H1 (cell line): ENCODE results near the gene PPOX. TPM values are rescaled to one million over a fixed set of nuclear protein-coding genes. Genes with fewer than 3 reads are reported as not detected.
A peak's percentile ranks its signal among the peaks of the same experiment; 100 is the strongest.

Experiments used
- CTCF ChIA-PET: fragments of 300-600 bp; sonication (Branson Sonifier 250); formaldehyde crosslinking; loops from one replicate; lab custom pipeline; 2021; ENCODE audit not compliant: partially characterized antibody; lab: Charles Lee
- POLR2A ChIA-PET: fragments of 300-600 bp; sonication (Branson Sonifier 250); formaldehyde crosslinking; loops from one replicate; lab custom pipeline; 2021; ENCODE audit warnings: inconsistent platforms; ENCODE audit not compliant: partially characterized antibody; lab: Charles Lee
- DNase-seq, 2 experiments: peaks; one replicate each; pipeline versions ENCODE4 v3.0.0 to v3.0.0-alpha.2; 2010 to 2022; ENCODE audit warnings: low spot score in 2 of 2, low read depth in 1 of 2, mixed read lengths in 1 of 2
- FAIRE-seq: peaks from 2 replicates; lab custom pipeline; 2011; peaks lifted over from hg19 to GRCh38; lab: Jason Lieb, UNC
- H2AFZ ChIP-seq: 2 replicates; pipeline ENCODE4 v1.8.1; 2012; ENCODE audit warnings: low read length, inconsistent platforms
- H2AK5ac ChIP-seq: 2 replicates; pipeline ENCODE4 v1.6.1; 2013; ENCODE audit warnings: low read depth, low read length
- H2BK120ac ChIP-seq: replicated peaks from 2 replicates; pipeline ENCODE3; 2013; ENCODE audit warnings: low read depth, low read length, inconsistent platforms
- H2BK12ac ChIP-seq: 2 replicates; pipeline ENCODE4 v1.6.1; 2013; ENCODE audit warnings: low read depth, low read length
- H2BK15ac ChIP-seq: 2 replicates; pipeline ENCODE4 v1.6.1; 2013; ENCODE audit warnings: low read length
- H2BK20ac ChIP-seq: 2 replicates; pipeline ENCODE4 v1.6.1; 2013; ENCODE audit warnings: low read length
- H2BK5ac ChIP-seq: 2 replicates; pipeline ENCODE4 v1.6.1; 2013; ENCODE audit warnings: low read depth, low read length
- H3K14ac ChIP-seq: 2 replicates; pipeline ENCODE4 v1.6.1; 2013; ENCODE audit warnings: inconsistent platforms; ENCODE audit not compliant: insufficient read length
- H3K18ac ChIP-seq: 2 replicates; pipeline ENCODE4 v1.6.1; 2013; ENCODE audit warnings: low read length; ENCODE audit errors: extremely low read depth
- H3K23ac ChIP-seq: 2 replicates; pipeline ENCODE4 v1.6.1; 2013; ENCODE audit warnings: inconsistent platforms; ENCODE audit not compliant: insufficient read length
- H3K23me2 ChIP-seq: 2 replicates; pipeline ENCODE4 v1.6.1; 2013; ENCODE audit warnings: low read depth, low read length
- H3K27ac ChIP-seq: 2 replicates; pipeline ENCODE4 v1.6.1; 2011; ENCODE audit warnings: low read depth, low read length, inconsistent platforms
- H3K27me3 ChIP-seq, 4 experiments: replicated peaks in 1 of 4; 1 replicate in 1 of 4; 2 replicates in 3 of 4; pipeline versions ENCODE4 v1.6.1 to v1.8.1; 2011 to 2013; ENCODE audit warnings: low read length in 3 of 4, mild to moderate bottlenecking in 3 of 4, inconsistent platforms in 2 of 4, mixed read lengths in 2 of 4, moderate library complexity in 1 of 4; ENCODE audit not compliant: control insufficient read depth in 3 of 4, insufficient read depth in 3 of 4; ENCODE audit errors: extremely low read depth in 1 of 4
- H3K36me3 ChIP-seq, 4 experiments: 2 replicates each; pipeline versions ENCODE4 v1.6.1 to v1.8.1; 2011 to 2013; ENCODE audit warnings: mild to moderate bottlenecking in 4 of 4, low read length in 3 of 4, moderate library complexity in 2 of 4, control low read depth in 1 of 4, inconsistent platforms in 1 of 4; ENCODE audit not compliant: insufficient read depth in 4 of 4, control insufficient read depth in 2 of 4
- H3K4ac ChIP-seq: replicated peaks from 2 replicates; pipeline ENCODE3; 2013; ENCODE audit warnings: low read length, low read depth, mixed read lengths, inconsistent platforms; ENCODE audit not compliant: insufficient read length
- H3K4me1 ChIP-seq, 4 experiments: replicated peaks in 1 of 4; 1 replicate in 1 of 4; 2 replicates in 3 of 4; pipeline versions ENCODE4 v1.6.1 to v1.8.1; 2011 to 2013; ENCODE audit warnings: low read length in 3 of 4, inconsistent platforms in 2 of 4, mixed read lengths in 1 of 4; ENCODE audit not compliant: insufficient read depth in 4 of 4, control insufficient read depth in 3 of 4
- H3K4me2 ChIP-seq, 2 experiments: 2 replicates each; pipeline versions ENCODE4 v1.6.1 to v1.8.1; 2011 to 2013; ENCODE audit warnings: low read depth in 2 of 2, low read length in 2 of 2, control low read depth in 1 of 2, inconsistent platforms in 1 of 2, mild to moderate bottlenecking in 1 of 2; ENCODE audit not compliant: insufficient read depth in 1 of 2
- H3K4me3 ChIP-seq, 4 experiments: fragments of 200-600, 300-600 bp in 1 of 4; sonication (generic), shearing (Covaris generic), sonication (Bioruptor Twin) in 1 of 4; 2 replicates each; pipeline versions ENCODE4 v1.5.1 to v1.8.1; 2011 to 2016; ENCODE audit warnings: low read length in 4 of 4, low read depth in 3 of 4, control low read depth in 2 of 4, inconsistent platforms in 2 of 4, mild to moderate bottlenecking in 2 of 4, mixed read lengths in 1 of 4, moderate library complexity in 1 of 4; ENCODE audit not compliant: insufficient read depth in 2 of 4; ENCODE audit errors: extremely low read depth in 1 of 4
- H3K56ac ChIP-seq: replicated peaks from 2 replicates; pipeline ENCODE3; 2013; ENCODE audit warnings: low read depth, mild to moderate bottlenecking, mixed read lengths, low read length, inconsistent platforms; ENCODE audit not compliant: insufficient read length
- H3K79me1 ChIP-seq: 2 replicates; pipeline ENCODE4 v1.6.1; 2013; ENCODE audit warnings: low read depth, low read length, control low read depth
- H3K79me2 ChIP-seq, 2 experiments: 2 replicates each; pipeline versions ENCODE4 v1.6.1 to v1.8.1; 2012 to 2013; ENCODE audit warnings: low read length in 2 of 2, mild to moderate bottlenecking in 2 of 2, inconsistent platforms in 1 of 2; ENCODE audit not compliant: insufficient read depth in 2 of 2, control insufficient read depth in 1 of 2
- H3K9ac ChIP-seq, 4 experiments: replicated peaks in 1 of 4; 1 replicate in 1 of 4; 2 replicates in 3 of 4; pipeline versions ENCODE4 v1.6.1 to v1.8.1; 2011 to 2013; ENCODE audit warnings: low read depth in 3 of 4, low read length in 3 of 4, control low read depth in 2 of 4, mild to moderate bottlenecking in 2 of 4, moderate library complexity in 2 of 4, inconsistent platforms in 1 of 4; ENCODE audit errors: extremely low read depth in 1 of 4
- H3K9me3 ChIP-seq, 2 experiments: 2 replicates each; pipeline versions ENCODE4 v1.6.1 to v1.8.1; 2012 to 2013; ENCODE audit warnings: mild to moderate bottlenecking in 2 of 2, moderate library complexity in 2 of 2, control low read depth in 1 of 2, inconsistent platforms in 1 of 2, low read depth in 1 of 2, low read length in 1 of 2, mixed read lengths in 1 of 2; ENCODE audit not compliant: insufficient read depth in 2 of 2
- H4K20me1 ChIP-seq, 2 experiments: replicated peaks in 1 of 2; 2 replicates each; pipeline versions ENCODE3 to v1.8.1; 2011 to 2013; ENCODE audit warnings: inconsistent platforms in 2 of 2, low read length in 2 of 2, mild to moderate bottlenecking in 1 of 2; ENCODE audit not compliant: insufficient read depth in 2 of 2, control insufficient read depth in 1 of 2
- H4K5ac ChIP-seq: 2 replicates; pipeline ENCODE4 v1.6.1; 2013; ENCODE audit warnings: low read length, low read depth, mixed read lengths, inconsistent platforms; ENCODE audit not compliant: insufficient read length
- H4K8ac ChIP-seq: 2 replicates; pipeline ENCODE4 v1.8.0; 2013; ENCODE audit warnings: mild to moderate bottlenecking, moderate library complexity, low read length, inconsistent platforms; ENCODE audit not compliant: insufficient read depth; ENCODE audit errors: extremely low read depth
- H4K91ac ChIP-seq: replicated peaks from 2 replicates; pipeline ENCODE3; 2013; ENCODE audit warnings: low read length, mixed read lengths, inconsistent platforms; ENCODE audit not compliant: insufficient read length
- BCL11A ChIP-seq, 2 experiments: IDR thresholded peaks; one replicate each; pipeline ENCODE4 v1.6.1; 2011; ENCODE audit warnings: low read depth in 2 of 2, low read length in 2 of 2, mild to moderate bottlenecking in 2 of 2
- CHD1 ChIP-seq: IDR thresholded peaks from 2 replicates; pipeline ENCODE4 v1.6.1; 2012; ENCODE audit warnings: low read depth, low read length, improper control_type of control experiment
- CTBP2 ChIP-seq: IDR thresholded peaks from 2 replicates; pipeline ENCODE4 v1.7.0; 2011; ENCODE audit warnings: borderline replicate concordance, mild to moderate bottlenecking, moderate library complexity, mixed read lengths, low read length; ENCODE audit not compliant: insufficient read depth, insufficient read length
- CTCF ChIP-seq, 3 experiments: IDR thresholded peaks; 1 replicate in 2 of 3; 2 replicates in 1 of 3; pipeline versions ENCODE4 v1.5.1 to v1.6.1; 2011; ENCODE audit warnings: low read length in 3 of 3, mild to moderate bottlenecking in 3 of 3, inconsistent platforms in 2 of 3, low read depth in 1 of 3, moderate library complexity in 1 of 3; ENCODE audit not compliant: insufficient read depth in 1 of 3; ENCODE audit errors: control extremely low read depth in 1 of 3
- GABPA ChIP-seq: IDR thresholded peaks from 2 replicates; pipeline ENCODE4 v1.6.1; 2011; ENCODE audit warnings: mild to moderate bottlenecking, low read length, moderate library complexity, borderline replicate concordance; ENCODE audit not compliant: insufficient read depth
- SAP30 ChIP-seq: fragments of 300-600 bp; sonication (generic); IDR thresholded peaks from 2 replicates; pipeline ENCODE4 v1.7.1; 2012; ENCODE audit warnings: low read length, moderate library complexity, mild to moderate bottlenecking, inconsistent platforms; ENCODE audit not compliant: insufficient read depth, insufficient replicate concordance
- TEAD4 ChIP-seq: IDR thresholded peaks from 2 replicates; pipeline ENCODE4 v1.6.1; 2012; ENCODE audit warnings: low read depth, low read length, inconsistent platforms, mixed read lengths
- WGBS, 2 experiments: shearing (Covaris generic) in 1 of 2; methylation state at CpG; one replicate each; pipeline versions ENCODE4 v1.1.6 to v1.1.7; 2013 to 2015; ENCODE audit warnings: low lambda C conversion rate in 2 of 2, mixed read lengths in 2 of 2, inconsistent platforms in 1 of 2, low coverage in 1 of 2, missing lambda C conversion rate in 1 of 2; ENCODE audit not compliant: insufficient replicate concordance in 2 of 2, insufficient coverage in 1 of 2, insufficient read length in 1 of 2; ENCODE audit errors: extremely low coverage in 1 of 2, missing lambda C conversion rate in 1 of 2; 5-methylcytosine and 5-hydroxymethylcytosine counted together
- polyA plus RNA-seq, 7 experiments: library from polyadenylated mRNA; depleted of rRNA in 3 of 7; stranded (reverse) in 5 of 7; unstranded in 2 of 7; fragments of >200 nt in 5 of 7; fragments of 200-250 nt in 2 of 7; gene quantifications; 1 replicate in 5 of 7; 2 replicates in 1 of 7; 4 replicates in 1 of 7; pipeline versions ENCODE4 v1.2.1 to v1.2.3, GENCODE V29; 2011 to 2013; ENCODE audit warnings: missing spikeins in 2 of 7, mixed read lengths in 2 of 7
- total RNA-seq: library from RNA; stranded (reverse); fragmentation: NEBNext Ultra II Directional; extraction: Animal tissue kit (Norgen Biotek cat#: 25700); gene quantifications from 2 replicates; pipeline ENCODE4 v1.2.1, GENCODE V29; 2021

Gene PPOX
- total and polyA plus RNA-seq, 2 of the 8 experiments (the other 6 are each of a cell fraction or from before 2014, with no cell fraction given) = 39.4 to 40.4 TPM

DNA sequence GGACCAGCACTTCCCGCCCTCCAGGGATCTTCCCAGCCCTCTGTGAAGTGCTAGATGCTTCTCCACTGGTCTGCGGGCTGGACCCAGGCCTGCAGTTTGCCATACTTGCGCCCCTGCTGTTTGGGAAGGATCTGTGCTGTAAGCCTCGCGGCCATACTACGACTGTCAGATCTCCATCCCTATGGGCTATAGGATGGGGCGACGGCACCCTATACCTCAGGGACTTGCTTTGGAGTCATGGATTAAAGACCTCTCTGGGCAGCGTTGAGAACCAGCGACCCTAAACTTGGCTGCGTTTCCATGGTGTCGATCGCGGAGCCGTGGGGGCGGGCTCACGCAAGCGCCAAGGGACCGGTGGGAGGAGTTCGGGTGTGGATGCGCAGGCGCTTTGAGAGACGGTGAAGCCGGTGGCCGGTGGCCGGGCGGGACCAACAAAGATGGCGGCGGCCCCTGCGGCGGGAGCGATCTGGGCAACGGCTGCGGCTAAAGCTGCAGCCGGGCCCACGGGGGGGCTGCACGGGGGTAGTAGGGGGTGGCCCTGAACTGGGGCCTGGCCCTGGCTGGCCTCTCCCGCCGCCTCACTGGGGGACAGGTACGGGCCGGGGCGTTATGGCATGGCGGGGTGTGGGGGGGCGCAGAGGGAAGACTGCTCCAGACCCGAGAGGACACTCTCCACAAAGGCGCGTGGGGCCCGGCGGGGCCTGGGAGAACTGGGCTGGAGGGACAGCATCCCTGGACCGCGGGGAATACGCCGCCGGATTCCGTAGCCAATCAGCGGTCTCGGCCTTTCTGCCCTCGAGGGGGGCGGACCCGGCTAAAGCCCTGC, 6.9 kb upstream of the PPOX start, which contains the start of gene USP21:
Gene USP21, plus strand, starts transcription at position 414 of the 826 bp plus-strand sequence. CDS start 1,141 bp downstream, outside the sequence.
- peaks cover 0 to 15% (median 4%) of the 10 kb centered on the region in 4 experiments; a peak in 4 of 7 replicates for H3K4me1 ChIP-seq
- H3K4me2 ChIP-seq = peak within 1 kb of the TSS; percentile 63 to 97
- DNase-seq = peak; percentile 77 to 97
- H3K23ac ChIP-seq = no peak within 1 kb of the TSS
- no peaks in the 10 kb centered on the region; a peak in 1 of 4 replicates for H3K79me2 ChIP-seq
- H2BK120ac ChIP-seq = no peak within 1 kb of the TSS
- ChIA-PET CTCF (interaction anchor here (0.8 to 1.2 kb wide), 4 partner anchors 12 to 62 kb away, joined by 3 to 5 read pairs (median 3); no protein-coding TSS in a partner anchor), POLR2A (interaction anchor here (0.9 to 13.6 kb wide), 5 partner anchors 11 to 50 kb away, joined by 3 to 130 read pairs (median 4); partner anchors contain the start of gene DEDD)
- H3K14ac ChIP-seq = no peak within 1 kb of the TSS
- 0 out of 2 replicates have a peak within 1 kb of the TSS, but pooled peaks have one; percentile 55 for H2BK12ac ChIP-seq
- no peaks in the 10 kb centered on the region for H3K27me3 ChIP-seq
- FAIRE-seq = no peak
- H2BK20ac ChIP-seq = no peak within 1 kb of the TSS
- H3K56ac ChIP-seq = peak within 1 kb of the TSS; percentile 66
- no peaks in the 10 kb centered on the region for H4K20me1 ChIP-seq
- H2BK5ac ChIP-seq = peak within 1 kb of the TSS; percentile 21; the same call in 1 of the 2 replicates
- no peak within 1 kb of the TSS for H4K91ac ChIP-seq
- H3K27ac ChIP-seq = peak within 1 kb of the TSS; percentile 63
- H3K4me3 ChIP-seq = peak within 1 kb of the TSS; percentile 62 to 80 (median 72)
- peak within 1 kb of the TSS; percentile 69 for H4K5ac ChIP-seq
- H2AFZ ChIP-seq = no peak within 1 kb of the TSS
- WGBS, 2 experiments = 5% methylated on average over 47 of the region's 60 CpGs; no CpG with 5 or more reads in 1 of the 2 experiments
- no peak within 1 kb of the TSS; the same call in 1 of the 2 replicates for H2AK5ac ChIP-seq
- H3K18ac ChIP-seq = peak within 1 kb of the TSS; percentile 61; the same call in 1 of the 2 replicates
- H3K9ac ChIP-seq = peak within 1 kb of the TSS; percentile 68 to 83 (median 73)
- peak within 1 kb of the TSS; percentile 2 for H3K4ac ChIP-seq
- H4K8ac ChIP-seq = peak within 1 kb of the TSS; percentile 95
- H3K9me3 ChIP-seq = no peaks in the 10 kb centered on the region
- 0 out of 2 replicates have a peak within 1 kb of the TSS, but pooled peaks have one; percentile 76 for H2BK15ac ChIP-seq
- peaks cover 7% of the 10 kb centered on the region for H3K23me2 ChIP-seq
- peaks cover 2 to 12% (median 7%) of the 10 kb centered on the region in 4 experiments; a peak in 5 of 8 replicates for H3K36me3 ChIP-seq
- no peaks in the 10 kb centered on the region; the same call in 1 of the 2 replicates for H3K79me1 ChIP-seq
- no peak for TF ChIP-seq TEAD4
- TF ChIP-seq CTCF (IDR thresholded peaks at IDR 0.05; ENCODE audit: control extremely low read depth in 1 of 3, insufficient read depth in 1 of 3, low read depth in 1 of 3, low read length in 3 of 3) = peak; percentile 3 to 34 (median 29)
- TF ChIP-seq BCL11A (IDR thresholded peaks at IDR 0.05; ENCODE audit: low read depth in 2 of 2, low read length in 2 of 2) = no peak
- no peak for TF ChIP-seq SAP30
- TF ChIP-seq CHD1 = no peak
- TF ChIP-seq GABPA = no peak
- TF ChIP-seq CTBP2 = no peak
